PFSK-1 (cell line): Measurements from ENCODE around the gene SP2.

Experiments
- FOXP2 ChIP-seq: optimal IDR thresholded peaks from 2 replicates; pipeline ENCODE3; 2011; ENCODE audit warnings: borderline replicate concordance, control low read depth, inconsistent platforms; ENCODE audit not compliant: insufficient read depth; ENCODE audit errors: extremely low read length, extremely low read depth
- POLR2AphosphoS5 ChIP-seq: IDR thresholded peaks from 2 replicates; pipeline ENCODE4 v1.6.1; 2012; ENCODE audit warnings: low read depth, mild to moderate bottlenecking, control low read depth, low read length, moderate library complexity
- REST ChIP-seq, 2 experiments: IDR thresholded peaks; 2 replicates each; pipeline versions ENCODE4 v1.6.1 to v1.8.0; 2011 to 2012; ENCODE audit warnings: low read depth in 2 of 2, low read length in 2 of 2, control low read depth in 1 of 2, inconsistent platforms in 1 of 2, mild to moderate bottlenecking in 1 of 2, moderate library complexity in 1 of 2; ENCODE audit not compliant: insufficient read depth in 1 of 2
- SIN3A ChIP-seq: IDR thresholded peaks from 2 replicates; pipeline ENCODE4 v1.6.1; 2012; ENCODE audit warnings: mild to moderate bottlenecking, low read length, moderate library complexity, borderline replicate concordance; ENCODE audit not compliant: insufficient read depth
- TAF1 ChIP-seq: IDR thresholded peaks from 2 replicates; pipeline ENCODE4 v1.6.1; 2012; ENCODE audit warnings: low read length, control low read depth, borderline replicate concordance; ENCODE audit not compliant: insufficient read depth

Gene SP2

GRCh38 chr17:47872019-47872650 lies 23.9 kb upstream of the SP2 start:
- TF ChIP-seq REST (IDR thresholded peaks at IDR 0.05; ENCODE audit: insufficient read depth in 1 of 2, low read depth in 2 of 2, low read length in 2 of 2), result no peak
- TF ChIP-seq POLR2AphosphoS5, result no peak
- no peak for TF ChIP-seq TAF1
- no peak for TF ChIP-seq SIN3A
- TF ChIP-seq FOXP2, result no peak

GRCh38 chr17:47872651-47873161 lies 23.3 kb upstream of the SP2 start:
- TF ChIP-seq SIN3A, result no peak

- TF ChIP-seq POLR2AphosphoS5 (no peak), SIN3A (no peak), TAF1 (no peak), FOXP2 (no peak), REST (IDR thresholded peaks at IDR 0.05; ENCODE audit: insufficient read depth in 1 of 2, low read depth in 2 of 2, low read length in 2 of 2) (no peak)
These were observed 22.6 kb upstream of the SP2 start for GRCh38 chr17:47873200-47874090.

DNA sequence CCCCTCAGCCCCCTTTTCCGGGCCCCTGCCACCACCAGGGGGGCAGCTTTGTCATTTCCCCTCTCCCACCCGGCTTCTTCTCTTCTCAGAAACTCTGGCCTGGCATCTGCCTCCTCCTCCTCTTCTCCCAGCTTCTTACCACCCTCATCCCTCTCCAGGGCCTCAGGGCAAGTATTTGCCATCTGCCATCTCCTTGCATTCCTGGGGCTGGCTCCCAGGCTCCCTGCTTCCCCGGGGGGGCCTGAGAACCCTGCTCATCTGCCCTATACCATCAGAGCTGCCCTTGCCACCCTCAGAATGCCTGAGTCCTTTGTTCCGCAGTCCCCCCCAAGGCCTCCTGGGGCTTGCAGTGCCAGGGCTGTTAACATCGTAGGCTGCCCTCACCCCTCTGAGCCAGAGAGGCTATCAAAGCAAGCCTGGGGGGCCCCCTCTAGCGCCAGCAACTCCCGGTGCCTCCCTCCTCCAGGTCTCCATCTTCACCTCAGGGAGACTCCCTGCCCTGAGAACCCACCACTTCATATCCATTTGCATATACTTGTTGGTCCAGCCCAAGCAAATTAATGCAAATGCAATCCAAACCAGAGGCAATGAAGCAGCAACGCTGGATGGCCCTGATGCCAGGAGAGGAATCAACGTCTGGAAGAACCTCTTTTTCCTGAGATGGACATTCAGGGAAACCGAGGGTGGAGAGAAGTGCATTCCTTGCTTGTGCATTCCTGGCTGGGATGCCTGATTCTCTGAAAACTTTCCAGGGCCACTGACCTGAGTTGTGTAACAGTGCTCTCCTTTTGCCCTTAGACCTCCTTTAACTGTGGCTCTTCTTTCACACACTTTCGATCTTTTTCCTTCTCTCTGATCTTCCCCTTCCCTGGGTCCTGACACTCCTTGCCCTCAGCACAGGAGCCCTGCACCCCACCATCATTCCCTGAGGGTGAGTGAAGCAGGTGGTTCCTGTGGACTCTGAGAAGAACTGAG lies 20.7 kb upstream of the SP2 start:
- TF ChIP-seq REST (IDR thresholded peaks at IDR 0.05; ENCODE audit: insufficient read depth in 1 of 2, low read depth in 2 of 2, low read length in 2 of 2), result no peak
- TF ChIP-seq POLR2AphosphoS5, result no peak
- TF ChIP-seq SIN3A, result no peak
- TF ChIP-seq TAF1, result no peak
- no peak for TF ChIP-seq FOXP2

DNA sequence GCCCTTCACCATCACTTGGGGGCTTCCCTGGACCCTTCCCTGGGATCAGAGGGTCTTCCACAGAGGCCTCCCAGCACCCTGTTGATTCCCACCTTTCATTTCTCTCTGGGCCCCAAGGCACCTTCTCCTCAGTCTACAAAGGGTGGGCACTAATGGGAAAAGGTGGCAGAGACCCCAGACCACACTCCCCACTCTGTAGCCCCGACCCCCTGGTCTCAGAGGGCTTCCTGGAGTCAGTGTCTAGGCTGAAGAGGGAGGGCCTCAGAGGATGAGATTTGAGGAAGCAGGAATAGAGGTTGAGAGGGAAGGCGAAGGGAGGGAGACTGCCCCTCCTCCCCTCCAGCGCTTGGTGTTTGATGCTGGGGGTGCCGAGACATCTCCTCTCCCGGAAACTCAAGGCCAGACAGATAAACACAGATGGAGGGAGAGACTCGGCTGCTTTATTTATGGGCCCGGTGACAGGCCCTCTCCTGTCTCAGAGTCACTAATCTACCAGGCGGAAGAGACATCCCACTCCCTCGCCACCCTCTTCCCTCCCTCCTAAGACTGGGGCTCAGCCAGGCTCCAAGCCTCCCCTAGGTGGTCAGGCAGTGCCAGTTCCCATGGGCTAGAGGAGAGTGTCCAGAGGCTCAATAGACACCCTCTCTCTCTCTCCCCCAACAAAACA lies 18.5 kb upstream of the SP2 start:
- TF ChIP-seq FOXP2 (peak; percentile 42), POLR2AphosphoS5 (no peak)
